ENCODE results near the gene NEMF.
"Not testable (repeated sequence)": the region's sequence is repeated elsewhere in the genome, so short reads cannot be mapped to it uniquely, and the experiment has no call there.

- TF ChIP-seq POLR2A, CTCF (IDR thresholded peaks at IDR 0.05): not testable (repeated sequence)
Observed at GRCh38 chr14:49894214-49895107, 41.9 kb upstream of the NEMF start.
